GM18951 (cell line): ENCODE measurements around the gene ABHD4.
A peak's percentile ranks its signal among the peaks of the same experiment; 100 is the strongest.

Experiments used
- POLR2A ChIP-seq: IDR thresholded peaks from 4 replicates; pipeline ENCODE4 v1.6.1; 2011; ENCODE audit warnings: mild to moderate bottlenecking; ENCODE audit not compliant: insufficient read length, insufficient read depth; ENCODE audit errors: extremely low read depth
- in situ Hi-C: fragments of 300-500 bp; cut with MboI; formaldehyde crosslinking; loops from one replicate; pipeline ENCODE4 v1.12.0; 2022; ENCODE audit warnings: low sequenced_read_pairs, mixed read lengths, inconsistent platforms; ENCODE audit not compliant: unreplicated experiment

ABHD4 gene

GRCh38 chr14:22556021-22556989, 41.8 kb upstream of the ABHD4 start:
- in situ Hi-C loops = loop anchor here (25.0 kb wide), 1 partner anchor 506 kb away; the partner anchor contains the start of gene CDH24
- TF ChIP-seq POLR2A = peak; percentile 56

GRCh38 chr14:22556990-22557623, 41.0 kb upstream of the ABHD4 start:
- in situ Hi-C loops = loop anchor here (25.0 kb wide), 1 partner anchor 505 kb away; the partner anchor contains the start of gene CDH24
- no peak for TF ChIP-seq POLR2A

- in situ Hi-C loops = loop anchor here (25.0 kb wide), 1 partner anchor 504 kb away; the partner anchor contains the start of gene CDH24
Measured at GRCh38 chr14:22557846-22558220, 40.3 kb upstream of the ABHD4 start.

GRCh38 chr14:22558221-22558913, 39.7 kb upstream of the ABHD4 start:
- in situ Hi-C loops = loop anchor here (25.0 kb wide), 1 partner anchor 504 kb away; the partner anchor contains the start of gene CDH24
- TF ChIP-seq POLR2A = no peak

More at GRCh38 chr14:22557846-22558220, 40.3 kb upstream of the ABHD4 start:
- no peak for TF ChIP-seq POLR2A

- in situ Hi-C loops = loop anchor here (25.0 kb wide), 1 partner anchor 503 kb away; the partner anchor contains the start of gene CDH24
- TF ChIP-seq POLR2A = no peak
Measured at GRCh38 chr14:22559041-22559440, 39.1 kb upstream of the ABHD4 start.

GRCh38 chr14:22560662-22561365, 37.3 kb upstream of the ABHD4 start:
- in situ Hi-C loops = loop anchor here (25.0 kb wide), 1 partner anchor 501 kb away; the partner anchor contains the start of gene CDH24
- TF ChIP-seq POLR2A = no peak

GRCh38 chr14:22561366-22561660, 36.8 kb upstream of the ABHD4 start:
- in situ Hi-C loops = loop anchor here (25.0 kb wide), 1 partner anchor 501 kb away; the partner anchor contains the start of gene CDH24
- TF ChIP-seq POLR2A = no peak

- no peak for TF ChIP-seq POLR2A
- in situ Hi-C loops = loop anchor here (25.0 kb wide), 1 partner anchor 500 kb away; the partner anchor contains the start of gene CDH24
Measured at GRCh38 chr14:22561661-22562579, 36.2 kb upstream of the ABHD4 start.

GRCh38 chr14:22563987-22564386, 34.1 kb upstream of the ABHD4 start:
- TF ChIP-seq POLR2A = peak; percentile 43
- in situ Hi-C loops = loop anchor here (25.0 kb wide), 1 partner anchor 498 kb away; the partner anchor contains the start of gene CDH24

- in situ Hi-C loops = loop anchor here (25.0 kb wide), 1 partner anchor 498 kb away; the partner anchor contains the start of gene CDH24
- no peak for TF ChIP-seq POLR2A
Measured at GRCh38 chr14:22564463-22564862, 33.6 kb upstream of the ABHD4 start.

GRCh38 chr14:22565391-22565945, 32.6 kb upstream of the ABHD4 start:
- in situ Hi-C loops = loop anchor here (5.0 to 25.0 kb wide), 2 partner anchors 173 to 497 kb away; partner anchors contain the start of gene CDH24

More at GRCh38 chr14:22565391-22565945, 32.6 kb upstream of the ABHD4 start:
- no peak for TF ChIP-seq POLR2A
